SH-SY5Y (cell line): Measurements from ENCODE around the gene SERPINA1.

Experiments
- GATA2 ChIP-seq: IDR thresholded peaks from 2 replicates; pipeline ENCODE4 v1.6.1; 2011; ENCODE audit warnings: mild to moderate bottlenecking, low read depth, low read length
- GATA3 ChIP-seq: IDR thresholded peaks from 2 replicates; pipeline ENCODE4 v1.6.1; 2011; ENCODE audit warnings: low read depth, mild to moderate bottlenecking, low read length, moderate library complexity

- TF ChIP-seq GATA3 (no peak), GATA2 (no peak)
Observed at GRCh38 chr14:94338023-94338422, 50.4 kb downstream of the SERPINA1 start.
